ENCODE measurements around the gene AOPEP. TPM values are rescaled to one million over a fixed set of nuclear protein-coding genes. Genes with fewer than 3 reads are reported as not detected.

The AOPEP gene
- total RNA-seq, 1 experiment from 2014 or later: 79.5 TPM

DNA sequence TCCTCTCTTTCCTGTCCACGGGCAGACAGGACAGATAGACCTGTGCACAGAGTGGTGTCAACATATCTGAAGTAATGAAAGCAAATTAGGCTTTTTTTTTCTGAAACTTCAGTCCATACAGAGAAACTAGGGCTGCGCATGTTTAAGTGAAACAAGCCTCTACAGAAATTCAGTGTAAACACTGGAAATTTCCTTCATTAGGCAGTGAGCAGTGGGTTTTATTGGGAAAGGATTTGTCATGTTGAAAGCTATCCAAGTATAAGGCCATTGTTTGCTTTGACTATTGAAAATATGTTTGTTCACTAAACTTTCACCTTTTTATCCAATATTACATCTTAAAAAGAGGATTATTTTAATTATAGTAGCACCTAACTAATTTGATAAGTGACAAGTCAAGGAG lies 161.2 kb downstream of the AOPEP start:
- peaks cover 16% of the 10 kb centered on the region; the same call in 1 of the 2 replicates for H3K9me3 ChIP-seq (replicated peaks)
- no peak overlapping the region for H3K27ac ChIP-seq
- H3K27me3 ChIP-seq: no peaks in the 10 kb centered on the region
- H3K4me1 ChIP-seq: peaks cover 5% of the 10 kb centered on the region; the same call in 1 of the 2 replicates
- no peaks in the 10 kb centered on the region for H3K36me3 ChIP-seq
- H3K4me3 ChIP-seq: no peak overlapping the region
- DNase-seq: no peak

DNA sequence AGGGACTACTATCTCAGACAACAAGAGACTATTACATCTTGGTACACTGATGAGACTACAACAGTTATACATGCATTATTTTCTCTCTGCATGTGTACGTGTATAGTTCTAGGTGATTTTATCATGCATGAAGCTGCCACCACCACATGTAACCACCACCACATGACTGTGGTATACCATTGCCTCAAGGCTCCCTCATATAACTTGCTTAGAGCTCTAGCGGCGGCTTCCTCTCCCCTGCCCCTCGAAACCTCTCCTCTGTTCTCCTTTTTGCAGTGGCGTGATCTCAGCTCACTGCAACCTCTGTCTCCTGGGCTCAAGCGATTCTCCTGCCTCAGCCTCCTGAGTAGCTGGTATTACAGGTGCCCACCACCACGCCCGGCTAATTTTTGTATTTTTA lies 162.3 kb downstream of the AOPEP start:
- DNase-seq: no peak
- Histone ChIP-seq H3K4me1 (peaks cover 10% of the 10 kb centered on the region), H3K27ac (no peak overlapping the region), H3K27me3 (no peaks in the 10 kb centered on the region), H3K4me3 (no peak overlapping the region), H3K9me3 (replicated peaks) (peaks cover 16% of the 10 kb centered on the region; the same call in 1 of the 2 replicates), H3K36me3 (no peaks in the 10 kb centered on the region)

DNA sequence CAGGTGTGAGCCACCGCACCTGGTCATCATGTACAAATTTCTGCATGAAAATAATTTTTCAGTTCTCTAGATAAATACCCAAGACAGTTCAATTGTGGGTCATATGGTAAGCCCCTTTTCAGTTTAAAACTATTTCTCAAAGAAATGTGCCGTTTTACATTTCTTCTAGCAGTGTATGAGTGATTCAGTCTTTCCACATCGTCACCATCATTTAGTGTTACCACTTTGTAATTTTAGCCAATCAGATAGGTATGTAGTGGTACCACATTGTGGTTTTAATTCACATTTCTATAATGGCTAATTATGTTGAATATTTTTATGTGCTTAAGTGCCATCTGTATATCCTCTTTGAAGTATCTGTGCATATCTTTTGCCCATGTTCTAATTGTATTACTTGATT lies 163.1 kb downstream of the AOPEP start:
- H3K4me3 ChIP-seq: no peak overlapping the region
- no peak overlapping the region for H3K27ac ChIP-seq
- DNase-seq: no peak
- H3K9me3 ChIP-seq (replicated peaks): peaks cover 16% of the 10 kb centered on the region; the same call in 1 of the 2 replicates
- no peaks in the 10 kb centered on the region for H3K36me3 ChIP-seq
- no peaks in the 10 kb centered on the region for H3K27me3 ChIP-seq
- peaks cover 18% of the 10 kb centered on the region for H3K4me1 ChIP-seq

DNA sequence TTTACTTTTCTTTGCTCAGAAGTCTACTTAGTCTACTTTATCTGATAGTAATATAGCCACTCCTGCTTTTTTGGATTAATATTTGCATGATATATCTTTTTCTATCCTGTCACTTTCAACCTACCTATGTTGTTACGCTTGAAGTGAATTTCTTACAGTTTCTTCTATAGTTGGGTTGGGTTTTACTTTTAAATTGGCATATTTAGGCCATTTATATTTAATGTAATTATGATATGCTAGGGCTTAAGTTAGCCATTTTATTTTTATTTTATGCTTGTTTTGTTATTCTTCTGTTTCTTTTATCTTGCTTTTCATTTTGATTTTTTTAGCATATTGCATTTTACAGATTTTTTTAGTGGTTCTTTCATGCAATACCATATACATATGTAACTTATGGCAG lies 164.7 kb downstream of the AOPEP start:
- H3K27me3 ChIP-seq: no peaks in the 10 kb centered on the region
- peaks cover 14% of the 10 kb centered on the region for H3K4me1 ChIP-seq
- peaks cover 16% of the 10 kb centered on the region; the same call in 1 of the 2 replicates for H3K9me3 ChIP-seq (replicated peaks)
- no peak for DNase-seq
- no peak overlapping the region for H3K27ac ChIP-seq
- no peak overlapping the region for H3K4me3 ChIP-seq
- no peaks in the 10 kb centered on the region for H3K36me3 ChIP-seq

DNA sequence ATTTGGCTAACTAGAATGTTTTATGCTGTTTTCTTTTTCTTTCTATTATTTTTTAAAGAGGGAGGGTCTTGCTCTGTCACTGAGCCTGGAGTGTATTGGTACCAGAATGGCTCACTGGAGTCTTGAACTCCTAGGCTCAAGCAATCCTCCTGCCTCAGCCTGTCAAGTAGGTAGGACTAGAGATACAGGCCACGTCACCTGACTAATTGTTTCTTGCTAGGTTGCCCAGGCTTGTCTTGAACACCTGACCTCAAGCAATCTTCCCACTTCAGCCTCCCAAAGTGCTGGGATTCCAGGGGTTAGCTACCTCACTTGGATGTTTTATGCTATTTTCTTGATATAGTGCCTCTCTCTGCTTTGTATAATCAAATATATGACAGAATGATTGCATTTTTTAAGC lies 166.2 kb downstream of the AOPEP start:
- Histone ChIP-seq H3K4me1 (peaks cover 14% of the 10 kb centered on the region), H3K27ac (no peak overlapping the region), H3K36me3 (no peaks in the 10 kb centered on the region), H3K27me3 (no peaks in the 10 kb centered on the region), H3K9me3 (replicated peaks) (peaks cover 16% of the 10 kb centered on the region; the same call in 1 of the 2 replicates), H3K4me3 (no peak overlapping the region)
- DNase-seq: no peak

DNA sequence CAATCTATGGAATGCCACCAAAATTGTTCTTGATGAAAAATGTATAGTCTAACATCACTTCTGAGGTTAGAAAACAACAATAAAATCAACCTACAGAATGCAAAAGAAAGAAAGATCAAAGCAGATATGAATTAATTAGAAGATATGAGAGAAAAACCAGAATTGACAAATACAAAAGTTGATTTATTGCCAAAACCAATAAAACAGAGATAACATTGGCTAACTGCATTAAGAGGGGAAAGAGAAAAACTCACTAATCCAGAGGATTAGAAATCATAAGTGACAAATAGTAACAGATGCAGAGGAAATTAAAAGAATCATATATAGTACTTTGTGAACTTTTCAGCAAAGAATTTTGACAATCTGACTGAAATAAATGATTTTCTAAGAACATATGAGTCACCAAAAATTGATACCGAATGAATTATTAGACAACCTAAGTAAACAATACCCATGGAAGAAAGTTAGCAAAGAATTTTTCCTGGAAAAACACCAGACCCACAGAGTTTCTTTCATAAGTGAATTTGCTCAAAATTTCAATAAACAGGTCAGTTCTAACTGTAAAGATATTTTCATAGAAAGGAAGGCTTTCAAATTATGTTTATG lies 167.7 kb downstream of the AOPEP start:
- peak in 1 of 2 experiments; percentile 37 for DNase-seq
- H3K9me3 ChIP-seq (replicated peaks): 0 out of 2 replicates have a peak, but pooled peaks cover 12% of the 10 kb centered on the region
- H3K27ac ChIP-seq: no peak overlapping the region
- no peaks in the 10 kb centered on the region for H3K27me3 ChIP-seq
- H3K4me1 ChIP-seq: peaks cover 14% of the 10 kb centered on the region
- H3K36me3 ChIP-seq: no peaks in the 10 kb centered on the region
- H3K4me3 ChIP-seq: no peak overlapping the region

DNA sequence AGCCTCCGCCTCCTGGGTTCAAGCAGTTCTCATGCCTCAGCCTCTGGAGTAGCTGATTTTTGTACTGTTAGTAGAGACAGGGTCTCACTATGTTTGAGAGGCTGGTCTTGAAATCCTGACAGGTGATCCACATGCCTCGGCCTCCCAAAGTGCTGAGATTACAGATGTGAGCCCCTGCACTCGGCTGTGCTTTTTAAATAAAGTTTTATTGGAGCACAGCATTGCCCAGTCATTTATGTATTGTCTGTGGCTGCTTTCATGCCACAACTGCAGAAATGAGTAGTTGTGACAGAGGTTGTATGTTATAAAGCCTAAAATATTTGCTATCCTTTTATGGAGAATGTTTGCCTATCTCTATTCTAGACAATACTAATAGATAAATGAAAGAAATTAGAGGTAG lies 169.2 kb downstream of the AOPEP start:
- Histone ChIP-seq H3K4me1 (peaks cover 14% of the 10 kb centered on the region), H3K27me3 (no peaks in the 10 kb centered on the region), H3K36me3 (no peaks in the 10 kb centered on the region), H3K27ac (no peak overlapping the region), H3K9me3 (replicated peaks) (0 out of 2 replicates have a peak, but pooled peaks cover 8% of the 10 kb centered on the region), H3K4me3 (no peak overlapping the region)
- DNase-seq: no peak

DNA sequence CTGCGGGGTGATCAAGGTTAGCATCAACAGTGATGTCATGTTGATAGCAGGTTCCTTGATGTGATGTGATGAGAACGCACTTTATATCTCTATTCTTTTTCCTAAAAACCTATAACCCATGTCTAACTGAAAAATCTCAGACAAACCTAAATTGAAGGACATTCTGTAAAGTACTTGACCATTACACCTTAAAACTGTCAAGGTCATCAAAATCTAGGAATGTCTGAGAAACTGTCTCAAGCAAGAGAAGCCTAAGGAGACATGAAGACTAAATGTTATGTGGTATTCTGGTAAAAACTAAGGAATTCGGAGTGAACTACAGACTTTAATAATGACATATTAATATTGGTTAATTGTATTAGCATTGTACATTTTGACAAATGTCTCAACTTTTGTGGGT lies 170.0 kb downstream of the AOPEP start:
- H3K4me1 ChIP-seq: peaks cover 15% of the 10 kb centered on the region
- DNase-seq: no peak
- no peaks in the 10 kb centered on the region for H3K36me3 ChIP-seq
- no peaks in the 10 kb centered on the region for H3K27me3 ChIP-seq
- no peak overlapping the region for H3K27ac ChIP-seq
- no peak overlapping the region for H3K4me3 ChIP-seq
- no peaks in the 10 kb centered on the region for H3K9me3 ChIP-seq (replicated peaks)

DNA sequence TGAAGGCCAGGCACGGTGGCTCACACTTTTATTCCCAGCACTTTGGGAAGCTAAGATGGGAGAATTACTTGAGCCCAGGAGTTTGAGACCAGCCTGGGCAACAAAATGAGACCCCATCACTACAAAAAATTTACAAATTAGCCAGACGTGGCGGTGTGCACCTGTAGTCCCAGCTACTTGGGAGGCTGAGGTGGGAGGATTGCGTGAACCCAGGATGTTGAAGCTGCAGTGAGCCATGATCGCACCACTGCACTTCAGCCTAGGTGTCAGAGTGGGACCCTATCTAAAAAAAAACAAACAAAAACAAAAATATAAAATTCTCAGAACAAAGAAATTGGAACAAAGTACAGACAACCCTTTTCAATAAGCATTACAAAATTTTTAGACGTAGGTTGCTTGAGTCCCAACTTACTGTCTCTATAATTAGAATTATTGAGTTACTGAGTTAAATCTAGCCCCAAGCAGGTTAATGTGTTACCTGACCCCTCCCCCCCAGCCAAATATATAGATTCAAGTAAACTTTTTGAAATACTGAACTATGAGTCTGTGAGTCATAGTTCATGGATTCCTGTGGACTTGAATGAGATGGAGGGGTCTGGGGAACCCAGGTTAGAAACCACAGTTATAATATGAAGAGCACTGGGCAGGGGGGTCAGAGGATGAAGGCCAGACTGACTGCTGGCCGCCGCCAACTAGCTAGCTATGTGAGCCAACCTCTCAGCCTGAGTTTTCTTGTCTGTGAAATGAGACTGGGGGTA lies 173.1 kb downstream of the AOPEP start:
- no peak for DNase-seq
- no peak overlapping the region for H3K27ac ChIP-seq
- H3K27me3 ChIP-seq: no peaks in the 10 kb centered on the region
- H3K4me1 ChIP-seq: peaks cover 13% of the 10 kb centered on the region
- no peaks in the 10 kb centered on the region for H3K36me3 ChIP-seq
- no peaks in the 10 kb centered on the region for H3K9me3 ChIP-seq (replicated peaks)
- no peak overlapping the region for H3K4me3 ChIP-seq

DNA sequence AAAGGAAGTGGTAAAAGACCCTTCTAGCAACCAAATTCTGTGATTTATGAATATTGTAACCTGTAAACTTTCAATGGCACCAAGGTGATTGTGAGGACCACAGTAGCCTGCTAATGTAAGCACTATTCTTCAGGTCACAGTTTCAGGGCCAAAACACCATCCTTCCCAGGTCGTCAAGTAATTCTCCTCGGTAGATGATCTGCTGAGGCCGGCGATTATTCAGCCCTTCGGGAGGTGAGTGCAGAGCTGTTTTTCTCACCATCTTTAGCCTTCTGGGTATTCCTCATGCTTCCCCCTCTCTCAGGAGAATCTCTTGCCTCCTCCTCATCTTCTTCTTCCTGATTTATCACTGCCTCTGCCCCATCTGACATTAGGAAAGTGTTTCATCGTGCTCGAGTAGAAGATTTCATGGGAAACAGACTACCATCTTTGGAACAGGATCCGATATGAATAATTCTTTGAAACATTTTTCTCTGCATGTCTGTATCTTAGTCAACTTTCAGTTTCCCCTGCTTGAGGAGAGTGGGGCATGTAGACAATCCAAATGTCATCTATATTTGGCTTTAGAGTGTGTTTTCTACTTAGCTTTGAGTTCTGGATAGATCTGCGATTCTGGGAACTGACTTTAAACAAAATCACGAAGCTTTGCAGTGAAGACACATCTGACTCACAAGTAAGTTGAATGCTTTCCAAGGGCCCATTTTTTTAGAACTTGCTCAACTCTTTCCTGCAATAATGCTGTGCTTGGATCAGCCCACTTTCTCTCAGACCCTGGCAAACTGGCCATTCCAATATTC lies 173.9 kb downstream of the AOPEP start:
- H3K27ac ChIP-seq: no peak overlapping the region
- H3K9me3 ChIP-seq (replicated peaks): no peaks in the 10 kb centered on the region
- DNase-seq: no peak
- no peak overlapping the region for H3K4me3 ChIP-seq
- H3K36me3 ChIP-seq: no peaks in the 10 kb centered on the region
- H3K27me3 ChIP-seq: no peaks in the 10 kb centered on the region
- H3K4me1 ChIP-seq: peaks cover 12% of the 10 kb centered on the region

DNA sequence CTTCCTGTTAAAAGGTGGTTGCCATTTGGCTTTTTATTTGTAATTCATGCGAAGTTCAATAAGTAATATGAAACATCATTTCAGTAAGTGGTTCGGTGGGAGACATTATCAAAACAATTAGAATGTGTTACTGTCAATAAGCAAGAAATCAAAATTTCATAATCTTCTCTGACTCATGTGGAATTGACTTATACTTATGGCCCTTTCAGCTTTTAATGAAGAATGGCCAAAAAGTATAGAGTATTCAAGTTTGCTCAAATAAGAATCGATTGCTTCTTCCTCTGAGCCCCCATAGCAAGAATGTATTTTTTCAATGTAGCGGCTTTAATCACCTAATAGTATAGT lies 174.5 kb downstream of the AOPEP start:
- Histone ChIP-seq H3K36me3 (no peaks in the 10 kb centered on the region), H3K4me1 (peaks cover 12% of the 10 kb centered on the region), H3K4me3 (no peak overlapping the region), H3K27ac (no peak overlapping the region), H3K9me3 (replicated peaks) (no peaks in the 10 kb centered on the region), H3K27me3 (no peaks in the 10 kb centered on the region)
- DNase-seq: no peak

DNA sequence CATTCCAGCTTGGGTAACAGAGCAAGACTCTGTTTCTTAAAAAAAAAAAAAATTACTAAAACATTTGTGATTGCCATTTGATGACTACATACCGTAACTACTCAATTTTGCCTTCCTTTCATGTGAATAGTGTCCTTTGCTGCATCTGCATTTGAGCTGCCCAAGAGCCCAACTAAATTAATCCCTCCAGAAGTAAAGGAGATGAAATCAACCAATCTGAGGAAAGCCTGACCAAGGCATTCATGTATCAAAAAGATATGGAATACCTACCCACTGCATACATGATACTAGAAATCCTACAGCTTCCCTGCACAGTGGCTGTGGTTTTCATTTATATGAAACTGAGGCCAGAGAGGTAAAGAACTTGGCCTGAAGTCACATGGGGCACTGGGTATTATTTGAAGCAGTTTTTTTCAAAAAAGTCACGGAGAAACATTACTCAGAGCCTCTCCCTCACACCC lies 177.5 kb downstream of the AOPEP start:
- DNase-seq: no peak
- no peaks in the 10 kb centered on the region for H3K27me3 ChIP-seq
- H3K9me3 ChIP-seq (replicated peaks): no peaks in the 10 kb centered on the region
- H3K4me1 ChIP-seq: peaks cover 26% of the 10 kb centered on the region
- H3K36me3 ChIP-seq: no peaks in the 10 kb centered on the region
- H3K4me3 ChIP-seq: no peak overlapping the region
- H3K27ac ChIP-seq: no peak overlapping the region

DNA sequence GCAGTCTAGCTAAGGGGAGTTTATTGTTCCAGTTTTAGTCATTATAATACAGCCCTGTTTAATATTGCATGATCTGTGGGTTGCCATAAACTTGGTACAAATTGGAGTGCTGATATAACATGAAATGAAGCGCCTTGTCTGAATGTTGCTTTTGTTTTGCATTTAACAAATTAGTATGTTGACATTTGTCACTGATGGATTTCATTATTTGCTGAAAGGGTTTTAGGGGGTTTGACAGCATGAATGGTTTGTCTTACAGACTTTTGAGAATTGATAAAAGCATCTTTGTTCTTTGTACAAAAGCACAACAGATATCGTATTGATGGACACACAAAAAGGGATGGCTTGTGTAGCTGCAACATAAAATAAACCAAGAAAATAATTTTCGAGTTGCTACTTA lies 178.3 kb downstream of the AOPEP start:
- Histone ChIP-seq H3K9me3 (replicated peaks) (no peaks in the 10 kb centered on the region), H3K4me3 (no peak overlapping the region), H3K4me1 (peaks cover 26% of the 10 kb centered on the region), H3K27ac (no peak overlapping the region), H3K27me3 (no peaks in the 10 kb centered on the region), H3K36me3 (no peaks in the 10 kb centered on the region)
- no peak for DNase-seq

DNA sequence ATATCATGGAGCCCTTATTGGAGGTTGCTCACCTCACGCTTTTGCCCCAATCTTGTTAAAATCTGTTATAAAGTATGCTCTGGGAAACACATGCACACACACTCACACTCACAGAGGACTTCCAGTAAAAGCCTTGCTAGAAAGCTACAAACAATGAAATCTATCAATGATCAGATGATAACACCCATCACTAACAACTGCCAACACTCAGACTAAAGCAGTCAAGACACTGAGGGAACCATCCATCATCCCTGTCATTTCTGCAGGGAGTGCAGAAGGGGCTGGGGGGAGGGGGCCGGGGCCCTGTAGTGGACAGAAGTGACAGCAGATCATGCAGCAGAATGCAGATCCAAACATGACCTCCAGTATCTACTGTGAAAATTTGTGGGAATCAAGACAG lies 179.1 kb downstream of the AOPEP start:
- Histone ChIP-seq H3K4me1 (peaks cover 26% of the 10 kb centered on the region), H3K4me3 (no peak overlapping the region), H3K36me3 (no peaks in the 10 kb centered on the region), H3K9me3 (replicated peaks) (no peaks in the 10 kb centered on the region), H3K27ac (no peak overlapping the region), H3K27me3 (no peaks in the 10 kb centered on the region)
- no peak for DNase-seq

DNA sequence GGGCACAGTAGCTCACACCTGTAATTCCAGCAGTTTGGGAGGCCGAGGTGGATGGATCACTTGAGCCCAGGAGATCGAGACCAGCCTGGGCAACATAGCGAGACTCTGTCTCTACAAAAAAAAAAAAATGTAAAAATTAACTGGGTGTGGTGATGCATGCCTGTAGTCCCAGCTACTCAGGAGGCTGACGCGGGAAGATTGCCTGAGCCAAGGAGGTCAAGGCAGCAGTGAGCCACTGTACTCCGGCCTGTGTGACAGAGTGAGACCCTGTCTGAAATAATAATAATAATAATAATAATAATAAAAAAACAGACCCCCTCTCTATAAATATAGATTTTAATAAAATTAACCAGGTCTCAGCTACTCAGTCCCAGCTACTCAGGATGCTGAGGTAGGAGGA lies 179.7 kb downstream of the AOPEP start:
- Histone ChIP-seq H3K36me3 (no peaks in the 10 kb centered on the region), H3K4me3 (no peak overlapping the region), H3K9me3 (replicated peaks) (no peaks in the 10 kb centered on the region), H3K4me1 (peaks cover 30% of the 10 kb centered on the region), H3K27ac (no peak overlapping the region), H3K27me3 (no peaks in the 10 kb centered on the region)
- DNase-seq: no peak

Measured in SJCRH30 (cell line).